Measurements from ENCODE around the gene ZNF205. TPM values are rescaled to one million over a fixed set of nuclear protein-coding genes. Genes with fewer than 3 reads are reported as not detected.

ZNF205 gene
- 10 to 100 TPM in 2 of 9 donors, 1 to 10 TPM in 7; 7.4 to 19.8 (median 8.1) TPM for total RNA-seq
- 10 to 100 TPM; 13.9 to 17.0 TPM for polyA plus RNA-seq
- long read RNA-seq, donor 1, partial matches to known transcripts: 1 of 3 reads
- long read RNA-seq, donor 1, other reads (novel, unspliced or antisense): 2 of 3 reads
- long read RNA-seq, donor 2, partial matches to known transcripts: 1 of 1 reads
- long read RNA-seq, donor 2, other reads (novel, unspliced or antisense): 0 of 1 reads
- long read RNA-seq, donor 3, partial matches to known transcripts: 6 of 8 reads
- long read RNA-seq, donor 3, other reads (novel, unspliced or antisense): 1 of 8 reads

DNA sequence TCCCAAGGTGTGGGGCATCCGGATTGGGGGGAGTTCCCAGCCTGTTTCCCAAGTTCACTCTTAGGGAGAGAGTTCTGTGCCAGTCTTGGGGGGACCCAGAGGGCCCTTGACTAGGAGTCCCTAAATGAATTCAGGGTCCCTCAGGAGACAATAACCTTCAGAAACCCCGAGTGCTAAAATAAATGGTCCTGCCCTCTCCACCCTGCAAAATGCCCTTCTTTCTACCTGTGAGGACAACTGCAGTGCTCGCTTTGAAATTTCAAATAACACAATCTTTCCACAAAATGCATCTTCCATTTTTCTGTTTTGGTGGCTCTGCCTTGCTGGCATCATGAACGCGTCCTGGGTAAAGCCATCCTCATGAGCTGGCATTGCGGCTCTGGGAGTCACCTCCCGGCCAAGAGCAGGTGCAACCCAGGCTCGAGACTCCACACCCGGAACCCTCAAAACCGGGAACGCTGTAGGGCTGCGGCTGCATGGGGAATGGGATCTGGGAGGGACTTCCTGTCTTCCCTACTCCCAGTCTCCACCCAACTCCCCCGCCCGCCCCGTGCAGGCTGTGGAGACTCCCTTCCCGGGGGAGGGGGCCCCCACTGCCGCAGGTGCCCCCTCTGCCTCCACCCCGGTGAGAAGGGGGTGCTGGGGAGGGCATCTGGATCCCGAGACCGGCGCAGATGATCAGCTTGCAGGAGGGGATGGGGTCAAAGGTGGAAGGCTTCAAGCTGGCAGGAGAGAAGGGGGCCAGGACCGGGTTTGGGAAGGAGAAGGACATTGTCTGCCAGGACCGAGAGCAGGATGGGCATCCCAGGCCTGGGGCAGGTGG lies at the start of gene ZNF205:
Gene ZNF205, plus strand, starts transcription at position 529 of the 823 bp plus-strand sequence. CDS start 845 bp downstream, outside the sequence.
- TF ChIP-seq, protein P1, sequence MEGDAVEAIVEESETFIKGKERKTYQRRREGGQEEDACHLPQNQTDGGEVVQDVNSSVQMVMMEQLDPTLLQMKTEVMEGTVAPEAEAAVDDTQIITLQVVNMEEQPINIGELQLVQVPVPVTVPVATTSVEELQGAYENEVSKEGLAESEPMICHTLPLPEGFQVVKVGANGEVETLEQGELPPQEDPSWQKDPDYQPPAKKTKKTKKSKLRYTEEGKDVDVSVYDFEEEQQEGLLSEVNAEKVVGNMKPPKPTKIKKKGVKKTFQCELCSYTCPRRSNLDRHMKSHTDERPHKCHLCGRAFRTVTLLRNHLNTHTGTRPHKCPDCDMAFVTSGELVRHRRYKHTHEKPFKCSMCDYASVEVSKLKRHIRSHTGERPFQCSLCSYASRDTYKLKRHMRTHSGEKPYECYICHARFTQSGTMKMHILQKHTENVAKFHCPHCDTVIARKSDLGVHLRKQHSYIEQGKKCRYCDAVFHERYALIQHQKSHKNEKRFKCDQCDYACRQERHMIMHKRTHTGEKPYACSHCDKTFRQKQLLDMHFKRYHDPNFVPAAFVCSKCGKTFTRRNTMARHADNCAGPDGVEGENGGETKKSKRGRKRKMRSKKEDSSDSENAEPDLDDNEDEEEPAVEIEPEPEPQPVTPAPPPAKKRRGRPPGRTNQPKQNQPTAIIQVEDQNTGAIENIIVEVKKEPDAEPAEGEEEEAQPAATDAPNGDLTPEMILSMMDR (IDR thresholded peaks at IDR 0.05): no peak
- TF ChIP-seq POLR2A (IDR thresholded peaks at IDR 0.05): peak in 1 of 2 donors; percentile 16
- DNase-seq (peak; percentile 84 to 87 (median 85)), ATAC-seq (peak; percentile 81 to 97 (median 94))
- Histone ChIP-seq H3K36me3 (peaks cover 0 to 28% (median 22%) of the 10 kb centered on the region in 9 donors), H3K4me3 (peak within 1 kb of the TSS; percentile 40 to 97 (median 85)), H3K27me3 (peaks cover 0 to 3% (median 0%) of the 10 kb centered on the region in 9 donors), H3K27ac (peak within 1 kb of the TSS; percentile 12 to 89 (median 76)), H3K9me3 (no peaks in the 10 kb centered on the region), H3K4me1 (peaks cover 0 to 37% (median 26%) of the 10 kb centered on the region in 12 donors)
- intact Hi-C loops (cut with DNase I): loop anchor here in 1 of 10 donors (5.0 kb wide), 1 partner anchor 55 kb away; no protein-coding TSS in a partner anchor
- 7 to 14% (median 10%) methylated on average over 16 to 23 of the region's 23 CpGs for WGBS, 4 donors

DNA sequence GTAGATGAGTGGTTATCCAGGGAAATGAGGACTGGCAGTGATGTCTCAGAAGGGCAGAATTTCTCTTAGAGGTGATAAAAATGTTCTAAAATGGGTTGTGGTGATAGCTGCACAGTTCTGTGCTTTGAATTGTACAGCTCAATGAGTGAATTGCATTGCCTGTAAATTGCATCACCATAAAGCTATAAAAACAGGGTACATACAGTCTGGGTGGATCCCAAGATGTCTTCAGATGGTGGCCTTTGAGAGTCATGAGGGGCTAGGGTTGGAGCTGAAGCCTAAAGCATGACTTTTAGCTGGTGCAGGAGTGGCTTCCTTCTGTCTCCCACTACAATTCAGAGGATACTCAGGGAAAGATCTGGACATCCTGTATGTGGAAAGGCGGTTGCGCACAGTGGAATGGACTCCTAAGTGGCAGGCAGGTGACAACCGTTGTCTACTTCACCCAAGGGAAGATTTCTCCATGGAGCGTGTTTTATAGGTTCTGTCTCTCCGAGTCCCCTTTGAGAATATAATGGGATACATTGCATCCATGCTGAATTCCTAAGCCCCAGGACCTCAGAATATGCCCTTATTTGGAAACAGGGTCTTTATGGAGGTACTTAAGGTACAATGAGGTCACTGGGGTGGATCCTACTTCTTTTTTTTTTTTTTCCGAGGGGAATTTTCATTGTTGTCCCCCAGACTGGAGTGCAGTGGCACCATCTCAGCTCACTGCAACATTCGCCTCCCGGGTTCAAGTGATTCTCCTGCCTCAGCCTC lies 48.6 kb upstream of the ZNF205 start:
- Histone ChIP-seq H3K27me3 (no peaks in the 10 kb centered on the region), H3K36me3 (peaks cover 0 to 15% (median 6%) of the 10 kb centered on the region in 9 donors), H3K9me3 (no peaks in the 10 kb centered on the region), H3K4me3 (no peak overlapping the region), H3K4me1 (peaks cover 0 to 64% (median 24%) of the 10 kb centered on the region in 12 donors), H3K27ac (peak overlapping the region in 10 of 12 donors; percentile 62 to 95 (median 87))
- no peak for TF ChIP-seq POLR2A (IDR thresholded peaks at IDR 0.05)
- TF ChIP-seq, protein P1 (IDR thresholded peaks at IDR 0.05): no peak
- ATAC-seq: no peak
- intact Hi-C loops (cut with DNase I): loop anchor here in 4 of 10 donors (2.0 to 5.0 kb wide), 4 partner anchors 23 to 98 kb away; partner anchors contain the start of gene ZSCAN10 (in 1 of the 4)
- no peak for DNase-seq
- 85 to 91% (median 86%) methylated on average over 8 of the region's 8 CpGs for WGBS, 4 donors

GRCh38 chr16:3065069-3065741 lies 47.2 kb upstream of the ZNF205 start, which contains the start of gene IL32:
IL32 (plus strand) TSS chr16:3065640; CDS start chr16:3065812, 172 bp downstream.
- peaks cover 0 to 56% (median 14%) of the 10 kb centered on the region in 12 donors for H3K4me1 ChIP-seq
- no peaks in the 10 kb centered on the region for H3K27me3 ChIP-seq
- TF ChIP-seq, protein P1 (IDR thresholded peaks at IDR 0.05): no peak
- TF ChIP-seq POLR2A (IDR thresholded peaks at IDR 0.05): peak in 1 of 2 donors; percentile 38
- peak within 1 kb of the TSS; percentile 30 to 71 (median 60) for H3K4me3 ChIP-seq
- H3K27ac ChIP-seq: peak within 1 kb of the TSS; percentile 62 to 95 (median 87)
- H3K36me3 ChIP-seq: peaks cover 0 to 23% (median 6%) of the 10 kb centered on the region in 9 donors
- no peaks in the 10 kb centered on the region for H3K9me3 ChIP-seq
- peak; percentile 82 to 94 (median 86) for ATAC-seq
- peak; percentile 72 to 88 (median 83) for DNase-seq
- intact Hi-C loops (cut with DNase I): loop anchor here in 2 of 10 donors (2.0 to 5.0 kb wide), 2 partner anchors 22 to 37 kb away; no protein-coding TSS in a partner anchor
- WGBS, 4 donors: 24 to 48% (median 39%) methylated on average over 13 of the region's 13 CpGs
